Stimulated activated CD4-positive, alpha-beta T cell treated with anti-CD3 and anti-CD28 coated beads, TNF-alpha, amount 100 ng/mL, for 1 hour (primary cell): ENCODE measurements around the gene ABCG1.

ENCODE experiments used
- DNase-seq, 3 donors: peaks; one replicate each; pipeline ENCODE4 v3.0.0-alpha.2; 2020; ENCODE audit warnings: low read depth in 3 of 3, low spot score in 1 of 3

The ABCG1 gene

DNA sequence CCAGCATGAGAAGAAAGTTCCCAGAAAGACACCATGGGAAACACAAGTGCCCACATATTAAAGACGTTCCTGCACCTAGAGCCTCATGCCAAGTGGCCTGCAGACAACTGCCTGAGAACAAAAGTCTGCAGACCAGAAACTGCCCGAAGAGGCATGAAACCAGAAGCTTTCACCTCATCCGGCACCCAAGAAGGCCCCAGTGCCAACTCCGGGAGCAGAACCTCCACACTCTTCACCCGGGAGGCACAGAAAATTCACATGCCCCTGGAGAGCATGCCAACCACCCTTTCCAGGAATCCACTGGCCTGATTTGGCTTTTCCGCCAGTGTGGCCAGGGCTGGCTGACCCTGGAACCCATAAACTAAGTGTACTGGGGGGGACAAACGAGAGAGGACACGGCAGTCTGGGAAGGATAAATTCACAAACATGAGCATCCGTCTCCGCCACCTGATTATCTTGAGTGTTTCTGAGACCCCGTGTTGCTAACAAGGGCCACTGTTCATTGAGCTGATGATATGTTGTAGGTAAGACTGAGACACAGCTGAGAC lies 125.1 kb downstream of the ABCG1 start:
- no peak for DNase-seq

DNA sequence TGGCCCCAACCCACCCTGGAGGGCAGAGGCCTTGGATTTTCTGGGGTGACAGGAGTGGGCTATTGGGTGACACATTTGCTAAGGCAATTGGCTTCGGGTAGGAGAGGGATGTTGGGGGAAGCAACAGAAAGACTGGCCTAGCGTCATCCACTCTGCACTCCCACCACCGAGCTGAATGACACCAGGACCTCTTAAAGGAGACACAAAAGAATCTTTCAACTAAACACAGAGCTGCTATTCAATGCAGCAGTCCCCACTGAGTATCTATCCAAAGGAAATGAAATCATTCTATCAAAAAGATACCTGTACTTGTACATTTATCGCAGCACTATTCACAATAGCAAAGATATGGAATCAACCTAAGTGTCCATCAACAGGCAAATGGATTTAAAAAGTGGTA lies 125.7 kb downstream of the ABCG1 start:
- no peak for DNase-seq

DNA sequence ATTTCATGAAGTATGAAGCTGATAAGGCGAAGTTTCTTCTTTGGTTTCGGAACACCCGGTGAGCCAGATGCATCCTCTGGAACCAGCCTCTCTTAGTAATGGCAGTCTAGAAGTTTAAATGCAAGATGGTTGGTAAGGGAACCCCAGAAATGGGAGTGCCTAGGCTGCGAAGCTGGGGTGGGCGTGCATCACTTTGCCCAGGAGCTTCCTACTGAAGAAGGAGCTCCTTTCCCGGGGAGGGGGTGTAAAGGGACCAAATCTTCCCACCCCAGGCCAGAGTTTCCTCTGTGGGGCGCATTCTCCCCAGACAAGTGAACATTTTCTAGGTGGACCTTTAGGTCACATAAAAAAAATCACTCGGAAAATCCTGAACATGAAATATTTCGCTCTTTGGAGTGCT lies 127.5 kb downstream of the ABCG1 start:
- no peak for DNase-seq
